Keratinocyte (primary cell): ENCODE data around the gene NDUFB8.

Experiments used
- EZH2 ChIP-seq: IDR thresholded peaks from one replicate; pipeline ENCODE4 v1.6.1; 2012; ENCODE audit warnings: inconsistent platforms, mild to moderate bottlenecking, low read length, moderate library complexity
- TF ChIP-seq, protein P1 (sequence below), 3 experiments: IDR thresholded peaks in 1 of 3; conservative IDR thresholded peaks in 1 of 3; optimal IDR thresholded peaks in 1 of 3; 2 replicates in 2 of 3; 3 replicates in 1 of 3; pipeline versions ENCODE3 to v1.5.1; 2011; ENCODE audit warnings: low read length in 3 of 3, mild to moderate bottlenecking in 3 of 3, moderate library complexity in 2 of 3, control low read depth in 1 of 3, inconsistent platforms in 1 of 3; ENCODE audit not compliant: insufficient read depth in 2 of 3; ENCODE audit errors: extremely low read depth in 1 of 3

DNA sequence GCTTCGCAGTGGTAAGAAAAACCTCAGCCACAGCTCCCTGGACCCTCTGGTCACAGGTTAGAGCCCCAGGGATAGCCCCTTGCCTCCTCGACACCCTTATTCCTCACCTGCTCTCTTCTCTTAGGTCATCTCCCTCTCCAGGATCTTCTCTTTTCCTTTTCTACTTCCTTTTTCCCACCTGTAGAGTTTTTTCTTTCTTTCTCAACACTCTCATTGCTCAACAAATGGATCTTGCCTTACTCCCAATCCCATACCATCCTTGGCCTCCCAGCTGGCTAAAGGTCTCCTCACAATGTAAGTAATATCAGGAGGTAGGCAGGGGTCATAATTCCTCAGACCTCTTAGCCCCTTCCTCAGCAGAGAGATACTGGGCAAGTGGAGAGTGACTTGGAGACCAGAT lies 49.7 kb downstream of the NDUFB8 start:
- TF ChIP-seq, protein P1, sequence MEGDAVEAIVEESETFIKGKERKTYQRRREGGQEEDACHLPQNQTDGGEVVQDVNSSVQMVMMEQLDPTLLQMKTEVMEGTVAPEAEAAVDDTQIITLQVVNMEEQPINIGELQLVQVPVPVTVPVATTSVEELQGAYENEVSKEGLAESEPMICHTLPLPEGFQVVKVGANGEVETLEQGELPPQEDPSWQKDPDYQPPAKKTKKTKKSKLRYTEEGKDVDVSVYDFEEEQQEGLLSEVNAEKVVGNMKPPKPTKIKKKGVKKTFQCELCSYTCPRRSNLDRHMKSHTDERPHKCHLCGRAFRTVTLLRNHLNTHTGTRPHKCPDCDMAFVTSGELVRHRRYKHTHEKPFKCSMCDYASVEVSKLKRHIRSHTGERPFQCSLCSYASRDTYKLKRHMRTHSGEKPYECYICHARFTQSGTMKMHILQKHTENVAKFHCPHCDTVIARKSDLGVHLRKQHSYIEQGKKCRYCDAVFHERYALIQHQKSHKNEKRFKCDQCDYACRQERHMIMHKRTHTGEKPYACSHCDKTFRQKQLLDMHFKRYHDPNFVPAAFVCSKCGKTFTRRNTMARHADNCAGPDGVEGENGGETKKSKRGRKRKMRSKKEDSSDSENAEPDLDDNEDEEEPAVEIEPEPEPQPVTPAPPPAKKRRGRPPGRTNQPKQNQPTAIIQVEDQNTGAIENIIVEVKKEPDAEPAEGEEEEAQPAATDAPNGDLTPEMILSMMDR (optimal IDR thresholded peaks at IDR 0.05 in 1 of 3, IDR thresholded peaks at IDR 0.05 in 1 of 3, conservative IDR thresholded peaks at IDR 0.05 in 1 of 3; ENCODE audit: extremely low read depth in 1 of 3, insufficient read depth in 2 of 3, low read length in 3 of 3) = no peak
- TF ChIP-seq EZH2 = no peak
